ENCODE measurements around the gene CHD2. TPM values are rescaled to one million over a fixed set of nuclear protein-coding genes. Genes with fewer than 3 reads are reported as not detected.

The CHD2 gene
- total and polyA plus RNA-seq, 10 of the 15 experiments (the other 5 are each of a cell fraction or from before 2014, with no cell fraction given) = 38.1 to 94.7 (median 63.3) TPM

GRCh38 chr15:92934716-92935115 is 34.6 kb downstream of the CHD2 start:
- CTCF ChIA-PET = interaction anchor here (0.8 kb wide), 1 partner anchor 16 kb away, joined by 3 read pairs; no protein-coding TSS in a partner anchor
- intact Hi-C loops (cut with micrococcal nuclease; ENCODE audit: unreplicated experiment) = loop anchor here (5.0 kb wide), 1 partner anchor 73 kb away; no protein-coding TSS in a partner anchor
- peaks cover 4% of the 10 kb centered on the region for H3K79me2 ChIP-seq (ENCODE audit: control insufficient read depth, insufficient read depth, low read length)

More at GRCh38 chr15:92934716-92935115, 34.6 kb downstream of the CHD2 start:
- TF ChIP-seq POLR2AphosphoS5 (IDR thresholded peaks at IDR 0.05; ENCODE audit: low read length) (0 out of 2 replicates have a peak, but pooled peaks have one; percentile 24), CEBPZ (IDR thresholded peaks at IDR 0.05; ENCODE audit: low read depth, low read length) (no peak), TCF3 (IDR thresholded peaks at IDR 0.05; ENCODE audit: borderline replicate concordance, insufficient read depth, low read depth, low read length) (no peak), BRCA1 (IDR thresholded peaks at IDR 0.05; ENCODE audit: low read depth, low read length) (no peak), GATAD2B (conservative IDR thresholded peaks at IDR 0.05; ENCODE audit: low read depth) (no peak)
- Histone ChIP-seq H3K27me3 (replicated peaks in 1 of 2; ENCODE audit: control insufficient read depth in 2 of 2, insufficient read depth in 2 of 2, low read length in 1 of 2) (no peaks in the 10 kb centered on the region), H3K4me1 (ENCODE audit: control insufficient read depth, insufficient read depth, low read length) (no peaks in the 10 kb centered on the region), H3K4me2 (ENCODE audit: control insufficient read depth, insufficient read depth) (no peak overlapping the region), H4K20me1 (ENCODE audit: control insufficient read depth, insufficient read depth) (no peaks in the 10 kb centered on the region; the same call in 1 of the 2 replicates), H3K4me3 (no peak overlapping the region), H3K9me3 (replicated peaks; ENCODE audit: control insufficient read depth, insufficient read depth, low read length) (no peaks in the 10 kb centered on the region), H3K36me3 (ENCODE audit: control insufficient read depth in 2 of 2, insufficient read depth in 2 of 2, low read length in 1 of 2) (peaks cover 23 to 49% of the 10 kb centered on the region in 2 experiments), H3K27ac (ENCODE audit: control insufficient read depth, insufficient read depth) (no peak overlapping the region), H3K9ac (ENCODE audit: control insufficient read depth, insufficient read depth, low read length) (no peak overlapping the region), H2AFZ (ENCODE audit: control insufficient read depth, low read depth, low read length) (no peak overlapping the region)
- no TSS peak for BruUV-seq (replicated peaks)
- FAIRE-seq (no peak), ATAC-seq (no peak), DNase-seq (ENCODE audit: low read depth, low spot score) (no peak)
- ChIA-PET SMC1A (ENCODE audit: uncharacterized antibody, unreplicated experiment) (interaction anchor here (0.9 to 1.0 kb wide), 3 partner anchors 10 to 39 kb away, joined by 3 to 6 read pairs (median 5); no protein-coding TSS in a partner anchor), POLR2A (no interaction called here), RAD21 (ENCODE audit: unreplicated experiment) (no interaction called here)
- 92% methylated on average over 5 of the region's 6 CpGs for WGBS (ENCODE audit: insufficient coverage, insufficient replicate concordance, low lambda C conversion rate, missing lambda C conversion rate)
- in situ Hi-C loops (cut with MboI) = no loop called here

All from GM12878 (cell line).